Suprapubic skin (tissue), 4 donors: ENCODE data around the gene PTPRM. TPM values are rescaled to one million over a fixed set of nuclear protein-coding genes. Genes with fewer than 3 reads are reported as not detected.

Source experiments
- DNase-seq, 2 donors: peaks; one replicate each; pipeline ENCODE4 v3.0.0-alpha.2; 2019; ENCODE audit warnings: low spot score in 2 of 2
- H3K27ac ChIP-seq: fragments of 200-600 bp; sonication (generic); one replicate; pipeline ENCODE4 v1.5.1; 2019
- H3K27me3 ChIP-seq: fragments of 200-600 bp; sonication (generic); one replicate; pipeline ENCODE4 v1.5.1; 2019
- H3K36me3 ChIP-seq: fragments of 200-600 bp; sonication (generic); one replicate; pipeline ENCODE4 v1.5.1; 2019
- H3K4me1 ChIP-seq: fragments of 200-600 bp; sonication (generic); one replicate; pipeline ENCODE4 v1.5.1; 2019
- H3K4me3 ChIP-seq: fragments of 200-600 bp; sonication (generic); one replicate; pipeline ENCODE4 v1.5.1; 2019; ENCODE audit warnings: mild to moderate bottlenecking
- H3K9me3 ChIP-seq: fragments of 200-600 bp; sonication (generic); one replicate; pipeline ENCODE4 v1.5.1; 2019
- EP300 ChIP-seq: sonication (generic); formaldehyde crosslinking; IDR thresholded peaks from one replicate; pipeline ENCODE4 v1.6.1; 2017; ENCODE audit warnings: antibody characterized with exemption
- POLR2A ChIP-seq, 2 donors: fragments of 450-650 bp; IDR thresholded peaks; one replicate each; pipeline ENCODE4 v1.6.1; 2017; ENCODE audit warnings: antibody characterized with exemption in 2 of 2, mild to moderate bottlenecking in 2 of 2, moderate library complexity in 2 of 2
- POLR2AphosphoS5 ChIP-seq, 3 donors: sonication (generic); formaldehyde crosslinking; IDR thresholded peaks; one replicate each; pipeline ENCODE4 v1.6.1; 2017; ENCODE audit warnings: antibody characterized with exemption in 3 of 3
- WGBS: methylation state at CpG from one replicate; pipeline ENCODE4 v1.1.5; 2018; 5-methylcytosine and 5-hydroxymethylcytosine counted together
- total RNA-seq, 4 donors: library from RNA; depleted of rRNA; stranded (reverse); fragments of >200 nt; gene quantifications; one replicate each; pipeline ENCODE4 v1.1.0, GENCODE V29; 2016
- TF ChIP-seq, protein P1 (sequence below), 2 donors: fragments of 200-600 bp in 1 of 2; fragments of 450-650 bp in 1 of 2; sonication (generic) in 1 of 2; IDR thresholded peaks; one replicate each; pipeline ENCODE4 v1.5.1; 2016 to 2019; ENCODE audit warnings: antibody characterized with exemption in 2 of 2, mild to moderate bottlenecking in 1 of 2, moderate library complexity in 1 of 2

The PTPRM gene
- total RNA-seq, 4 donors from 2014 or later: 19.8 to 73.7 (median 40.0) TPM

DNA sequence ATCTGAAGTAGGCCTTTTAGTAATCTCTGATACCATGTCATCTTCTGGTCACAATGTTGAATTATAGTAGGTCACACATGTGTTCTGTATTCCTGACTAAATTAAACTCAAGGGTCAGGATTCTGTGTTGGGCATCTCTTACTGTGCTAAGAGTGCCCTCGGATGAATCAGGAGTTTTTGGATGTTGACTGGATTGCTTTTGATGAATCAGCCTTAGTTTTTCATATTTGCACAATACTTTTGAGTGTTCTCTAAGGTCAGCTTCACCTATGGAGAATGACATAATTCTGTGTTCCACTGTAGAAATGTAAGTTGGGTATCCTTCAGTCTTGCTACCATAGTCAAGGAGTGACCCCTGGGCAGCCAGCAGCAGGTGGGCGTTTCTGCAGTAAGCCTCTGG lies 190.1 kb downstream of the PTPRM start:
- no peaks in the 10 kb centered on the region for H3K27me3 ChIP-seq
- no peaks in the 10 kb centered on the region for H3K4me1 ChIP-seq
- 92% methylated on average over 2 of the region's 2 CpGs for whole genome bisulfite sequencing
- H3K27ac ChIP-seq: no peak overlapping the region
- TF ChIP-seq, protein P1, sequence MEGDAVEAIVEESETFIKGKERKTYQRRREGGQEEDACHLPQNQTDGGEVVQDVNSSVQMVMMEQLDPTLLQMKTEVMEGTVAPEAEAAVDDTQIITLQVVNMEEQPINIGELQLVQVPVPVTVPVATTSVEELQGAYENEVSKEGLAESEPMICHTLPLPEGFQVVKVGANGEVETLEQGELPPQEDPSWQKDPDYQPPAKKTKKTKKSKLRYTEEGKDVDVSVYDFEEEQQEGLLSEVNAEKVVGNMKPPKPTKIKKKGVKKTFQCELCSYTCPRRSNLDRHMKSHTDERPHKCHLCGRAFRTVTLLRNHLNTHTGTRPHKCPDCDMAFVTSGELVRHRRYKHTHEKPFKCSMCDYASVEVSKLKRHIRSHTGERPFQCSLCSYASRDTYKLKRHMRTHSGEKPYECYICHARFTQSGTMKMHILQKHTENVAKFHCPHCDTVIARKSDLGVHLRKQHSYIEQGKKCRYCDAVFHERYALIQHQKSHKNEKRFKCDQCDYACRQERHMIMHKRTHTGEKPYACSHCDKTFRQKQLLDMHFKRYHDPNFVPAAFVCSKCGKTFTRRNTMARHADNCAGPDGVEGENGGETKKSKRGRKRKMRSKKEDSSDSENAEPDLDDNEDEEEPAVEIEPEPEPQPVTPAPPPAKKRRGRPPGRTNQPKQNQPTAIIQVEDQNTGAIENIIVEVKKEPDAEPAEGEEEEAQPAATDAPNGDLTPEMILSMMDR (IDR thresholded peaks at IDR 0.05): no peak
- TF ChIP-seq POLR2A (IDR thresholded peaks at IDR 0.05) (no peak), POLR2AphosphoS5 (IDR thresholded peaks at IDR 0.05) (no peak), EP300 (no peak)
- H3K36me3 ChIP-seq: no peaks in the 10 kb centered on the region
- DNase-seq: no peak
- H3K9me3 ChIP-seq: no peaks in the 10 kb centered on the region
- H3K4me3 ChIP-seq: no peak overlapping the region

- DNase-seq: no peak
- WGBS: 77% methylated on average over 2 of the region's 2 CpGs
- Histone ChIP-seq H3K4me1 (no peaks in the 10 kb centered on the region), H3K9me3 (no peaks in the 10 kb centered on the region), H3K36me3 (no peaks in the 10 kb centered on the region), H3K27me3 (no peaks in the 10 kb centered on the region), H3K27ac (no peak overlapping the region), H3K4me3 (no peak overlapping the region)
- no peak for TF ChIP-seq POLR2AphosphoS5 (IDR thresholded peaks at IDR 0.05)
- TF ChIP-seq EP300: no peak
- TF ChIP-seq, protein P1 (IDR thresholded peaks at IDR 0.05): no peak
- no peak for TF ChIP-seq POLR2A (IDR thresholded peaks at IDR 0.05)
These were observed 191.6 kb downstream of the PTPRM start for GRCh38 chr18:7758764-7759163.

GRCh38 chr18:7760967-7761948 lies 194.1 kb downstream of the PTPRM start:
- DNase-seq: no peak
- no peaks in the 10 kb centered on the region for H3K27me3 ChIP-seq
- H3K4me1 ChIP-seq: no peaks in the 10 kb centered on the region
- TF ChIP-seq EP300 (no peak), POLR2A (IDR thresholded peaks at IDR 0.05) (no peak), POLR2AphosphoS5 (IDR thresholded peaks at IDR 0.05) (no peak)
- TF ChIP-seq, protein P1 (IDR thresholded peaks at IDR 0.05): no peak
- no peaks in the 10 kb centered on the region for H3K36me3 ChIP-seq
- H3K9me3 ChIP-seq: no peaks in the 10 kb centered on the region
- H3K27ac ChIP-seq: no peak overlapping the region
- WGBS: 82% methylated on average over 6 of the region's 6 CpGs
- no peak overlapping the region for H3K4me3 ChIP-seq

- Histone ChIP-seq H3K9me3 (no peaks in the 10 kb centered on the region), H3K4me1 (no peaks in the 10 kb centered on the region), H3K4me3 (no peak overlapping the region), H3K27ac (no peak overlapping the region), H3K36me3 (no peaks in the 10 kb centered on the region), H3K27me3 (no peaks in the 10 kb centered on the region)
- TF ChIP-seq, protein P1 (IDR thresholded peaks at IDR 0.05): no peak
- TF ChIP-seq POLR2A (IDR thresholded peaks at IDR 0.05) (no peak), POLR2AphosphoS5 (IDR thresholded peaks at IDR 0.05) (no peak), EP300 (no peak)
- no peak for DNase-seq
- 77% methylated on average over 2 of the region's 2 CpGs for WGBS
These were observed 197.3 kb downstream of the PTPRM start for GRCh38 chr18:7764405-7764804.

- Histone ChIP-seq H3K36me3 (no peaks in the 10 kb centered on the region), H3K27ac (no peak overlapping the region), H3K27me3 (no peaks in the 10 kb centered on the region), H3K9me3 (no peaks in the 10 kb centered on the region), H3K4me1 (no peaks in the 10 kb centered on the region), H3K4me3 (no peak overlapping the region)
- no peak for TF ChIP-seq POLR2A (IDR thresholded peaks at IDR 0.05)
- WGBS: 63% methylated on average over 4 of the region's 4 CpGs
- no peak for DNase-seq
These were observed 199.2 kb downstream of the PTPRM start for GRCh38 chr18:7766346-7766745.
